Pulmonary artery endothelial cell (primary cell): ENCODE results near the gene ADGRL3. TPM values are rescaled to one million over a fixed set of nuclear protein-coding genes. Genes with fewer than 3 reads are reported as not detected.
"Not testable (repeated sequence)": the region's sequence is repeated elsewhere in the genome, so short reads cannot be mapped to it uniquely, and the experiment has no call there.

Experiments used
- DNase-seq: peaks from one replicate; pipeline ENCODE4 v3.0.0-alpha.2; 2011; ENCODE audit warnings: low read depth, low spot score
- total RNA-seq: library from RNA; depleted of rRNA; stranded (reverse); fragments of >200 nt; gene quantifications from 2 replicates; pipeline ENCODE4 v1.2.3, GENCODE V29; 2014

Gene ADGRL3
- total RNA-seq, 1 donor from 2014 or later, result not detected

DNA sequence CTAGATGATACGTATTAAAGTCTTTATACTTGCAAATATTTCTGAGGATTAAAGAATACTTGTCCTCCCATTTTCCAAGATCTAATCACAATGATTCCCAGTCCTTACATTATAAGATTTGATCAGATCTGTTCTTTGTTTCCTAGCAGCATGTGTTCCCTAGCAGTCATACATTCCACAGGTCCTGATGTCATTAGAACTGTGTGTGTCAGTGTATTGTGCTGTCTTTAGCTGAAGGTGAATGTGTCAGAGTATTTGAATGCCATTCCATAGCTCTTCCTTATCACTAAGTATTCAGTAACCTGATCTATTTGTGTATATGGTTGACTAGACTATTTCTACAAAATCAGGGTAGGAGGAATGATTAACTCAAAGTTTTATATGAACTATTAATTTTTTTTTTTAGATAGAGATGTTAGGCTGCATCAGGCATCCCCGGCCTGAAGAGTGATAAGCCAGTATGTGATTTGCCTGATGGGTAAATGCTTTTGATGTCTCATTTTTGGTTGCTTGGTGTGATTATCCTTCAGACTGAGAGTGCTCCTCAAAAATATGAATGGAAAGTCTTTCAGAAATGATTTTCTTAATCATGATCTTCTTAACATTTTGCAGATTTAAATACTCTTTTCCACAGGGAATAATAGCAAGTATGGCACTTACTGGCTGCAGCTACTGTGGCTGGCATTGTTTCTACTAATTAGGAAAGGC lies 4.4 kb downstream of the ADGRL3 start:
- no peak for DNase-seq

DNA sequence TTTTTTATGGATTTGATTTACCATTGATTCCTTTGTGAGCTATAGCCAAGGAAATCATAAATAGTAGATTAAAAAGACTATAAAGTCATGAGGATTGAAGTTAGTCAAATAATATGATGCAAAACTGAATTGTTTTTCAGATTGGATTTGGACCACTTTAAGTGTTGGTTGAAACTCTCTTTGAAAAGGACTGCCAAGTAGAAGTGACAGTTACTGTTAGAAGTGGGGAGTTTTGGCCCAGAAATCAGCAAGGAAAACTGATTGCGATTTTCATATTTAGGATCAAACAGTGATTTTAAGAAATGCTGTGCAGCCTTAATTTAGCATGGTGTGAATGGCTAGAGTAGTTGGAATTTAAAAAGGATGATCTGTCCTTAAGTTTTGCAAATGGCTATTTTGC lies 4.9 kb downstream of the ADGRL3 start:
- DNase-seq, result no peak

DNA sequence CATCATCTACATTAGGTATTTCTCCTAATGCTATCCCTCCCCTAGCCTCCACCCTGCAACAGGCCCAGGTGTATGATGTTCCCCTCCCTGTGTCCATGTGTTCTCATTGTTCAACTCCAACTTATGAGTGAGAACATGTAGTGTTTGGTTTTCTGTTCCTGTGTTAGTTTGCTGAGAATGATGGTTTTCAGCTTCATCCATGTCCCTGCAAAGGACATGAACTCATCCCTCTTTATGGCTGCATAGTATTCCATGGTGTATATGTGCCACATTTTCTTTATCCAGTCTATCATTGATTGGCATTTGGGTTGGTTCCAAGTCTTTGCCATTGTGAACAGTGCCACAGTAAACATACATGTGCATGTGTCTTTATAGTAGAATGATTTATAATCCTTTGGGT lies 7.0 kb downstream of the ADGRL3 start:
- not testable (repeated sequence) for DNase-seq

DNA sequence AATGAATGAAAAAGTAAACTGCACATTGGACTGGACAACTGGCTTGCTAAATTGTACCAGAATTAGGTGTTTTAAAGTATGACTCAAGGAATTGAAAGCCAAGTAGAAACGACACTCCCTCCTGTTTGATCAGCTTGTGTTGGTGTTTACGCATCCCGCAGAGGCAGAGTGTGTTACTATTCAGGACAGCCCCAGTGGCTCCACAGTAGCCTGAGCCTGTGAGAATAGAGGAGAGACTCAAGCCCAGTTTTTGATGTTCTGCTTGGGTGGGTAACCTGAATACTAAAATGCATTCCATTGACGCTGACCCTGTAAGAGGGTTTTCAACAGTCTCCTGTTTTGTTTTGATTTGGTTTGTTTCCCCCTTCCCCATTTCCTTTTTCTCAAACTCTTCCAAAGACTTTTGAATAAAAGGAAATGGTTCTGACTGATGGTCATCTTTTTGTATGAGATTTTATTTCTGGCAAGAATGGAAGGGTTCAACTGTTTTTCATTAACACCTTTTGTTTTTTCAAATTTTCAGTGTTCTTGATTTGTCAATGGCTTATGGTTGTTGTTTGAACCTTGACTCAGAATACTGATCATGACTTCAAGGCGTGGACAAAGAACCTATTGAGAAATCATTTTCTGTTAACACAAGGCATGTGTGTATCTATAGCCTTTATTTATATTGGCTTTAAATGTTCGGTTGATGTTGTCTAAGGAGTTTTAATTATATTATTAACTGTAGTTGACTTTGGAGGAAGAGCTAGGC lies 10.2 kb downstream of the ADGRL3 start:
- DNase-seq, result no peak

DNA sequence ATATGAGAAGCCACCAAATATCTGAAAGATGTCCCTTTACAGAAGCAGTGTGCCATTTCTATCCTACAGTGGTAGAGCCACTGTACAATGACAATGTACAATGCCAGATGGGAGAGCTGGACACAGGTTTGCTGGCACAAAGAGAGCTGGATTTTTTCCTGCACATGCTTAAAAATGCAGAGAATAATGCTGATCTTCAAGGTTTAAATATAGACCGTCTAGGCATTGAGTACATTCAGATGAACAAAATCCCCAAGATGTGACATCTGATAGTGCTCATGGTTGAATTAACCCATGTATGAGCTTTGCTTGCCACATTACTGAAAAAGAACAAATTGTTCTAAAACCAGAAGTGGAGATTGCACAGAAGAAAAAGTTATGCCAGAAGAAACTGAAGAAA lies 11.7 kb downstream of the ADGRL3 start:
- DNase-seq, result no peak

DNA sequence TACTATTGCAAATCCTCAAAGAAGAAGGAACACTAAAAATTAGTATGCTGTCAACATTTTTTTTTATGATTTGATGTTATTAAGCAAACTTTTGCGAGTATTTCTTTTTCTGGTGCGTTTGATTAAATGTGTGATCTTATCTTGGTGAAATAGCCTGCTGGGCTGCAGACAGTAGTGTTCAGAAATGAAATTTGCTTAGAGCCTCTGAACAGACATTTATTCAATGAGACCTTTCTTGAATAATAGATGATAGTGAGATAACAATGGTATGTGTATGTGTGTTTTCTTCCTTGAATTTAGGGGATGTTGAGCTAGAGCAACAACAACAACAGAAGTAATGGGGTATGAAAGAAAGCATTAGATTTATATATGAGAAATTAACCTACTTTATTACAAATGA lies 12.7 kb downstream of the ADGRL3 start:
- no peak for DNase-seq

DNA sequence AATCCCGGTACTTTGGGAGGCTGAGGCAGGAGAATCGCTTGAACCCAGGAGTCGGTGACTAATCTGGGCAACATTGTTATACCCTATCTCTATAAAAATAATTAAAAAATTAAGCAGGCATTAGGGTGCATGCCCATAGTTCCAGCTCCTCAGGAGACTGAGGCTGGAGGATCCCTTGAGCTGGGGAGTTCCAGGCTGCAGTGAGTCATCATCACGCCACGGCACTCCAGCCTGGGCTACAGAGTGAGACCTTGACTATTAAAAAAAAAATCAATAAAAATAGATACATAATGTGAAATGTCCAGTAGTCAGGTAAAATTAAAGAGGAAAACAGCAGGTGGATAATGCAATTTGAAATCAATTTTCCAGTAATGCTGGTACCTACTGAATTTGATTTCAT lies 14.6 kb downstream of the ADGRL3 start:
- DNase-seq, result no peak

DNA sequence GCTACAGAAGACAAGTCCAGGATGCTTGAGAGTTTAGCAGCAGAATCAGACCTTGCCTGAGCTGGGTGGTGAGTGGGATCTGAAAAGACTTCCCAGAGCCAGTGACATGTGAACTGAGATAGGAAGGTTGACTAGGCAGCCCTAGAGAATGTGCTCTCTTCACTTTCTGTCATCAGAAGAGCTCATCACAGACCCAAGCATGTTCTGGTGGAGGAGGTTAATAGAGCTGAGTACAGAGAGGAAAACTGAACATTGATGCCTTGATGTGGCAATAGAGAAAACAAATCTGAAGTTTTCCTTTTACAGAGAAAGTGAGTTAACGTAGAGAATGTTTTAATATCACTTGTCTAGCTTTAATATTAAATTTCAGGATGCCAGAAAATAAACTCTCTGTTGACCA lies 17.1 kb downstream of the ADGRL3 start:
- DNase-seq, result no peak

DNA sequence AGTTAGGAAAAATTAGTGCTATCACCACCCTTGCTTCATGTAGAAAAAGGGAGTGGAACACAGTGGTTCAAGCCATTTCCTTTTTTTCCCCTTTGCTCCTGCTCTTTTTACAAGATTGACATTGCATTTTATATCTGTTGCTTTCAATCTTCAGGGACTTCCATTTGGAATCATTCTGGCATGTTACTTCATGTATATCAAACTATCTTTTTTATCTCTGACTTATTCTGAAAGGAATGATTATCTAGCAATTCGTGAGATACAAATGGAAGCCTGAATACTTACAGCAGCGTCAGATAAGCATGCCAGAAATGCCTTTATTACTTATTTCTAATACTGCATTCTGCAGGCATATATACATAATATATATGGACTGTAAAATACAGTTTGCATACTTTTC lies 20.4 kb downstream of the ADGRL3 start:
- DNase-seq, result no peak

DNA sequence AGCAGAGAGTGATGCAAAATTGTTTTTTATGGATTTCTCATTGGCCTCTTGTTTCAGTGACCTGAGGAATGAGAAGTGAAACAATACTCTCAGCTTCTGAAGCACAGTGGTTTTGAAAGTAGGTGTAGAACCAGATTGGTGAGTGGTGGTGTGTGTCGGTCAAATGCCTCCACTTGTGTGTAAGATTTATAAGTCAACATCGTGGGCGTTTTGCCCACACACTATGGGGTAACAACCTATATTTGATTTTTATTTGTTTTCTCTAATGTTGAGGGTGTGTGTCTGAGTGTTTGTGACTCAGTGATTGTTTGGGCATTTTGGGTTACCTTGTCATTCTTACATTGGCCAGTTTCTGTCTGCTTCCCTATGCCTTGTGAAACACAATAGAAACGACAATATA lies 23.3 kb downstream of the ADGRL3 start:
- no peak for DNase-seq

DNA sequence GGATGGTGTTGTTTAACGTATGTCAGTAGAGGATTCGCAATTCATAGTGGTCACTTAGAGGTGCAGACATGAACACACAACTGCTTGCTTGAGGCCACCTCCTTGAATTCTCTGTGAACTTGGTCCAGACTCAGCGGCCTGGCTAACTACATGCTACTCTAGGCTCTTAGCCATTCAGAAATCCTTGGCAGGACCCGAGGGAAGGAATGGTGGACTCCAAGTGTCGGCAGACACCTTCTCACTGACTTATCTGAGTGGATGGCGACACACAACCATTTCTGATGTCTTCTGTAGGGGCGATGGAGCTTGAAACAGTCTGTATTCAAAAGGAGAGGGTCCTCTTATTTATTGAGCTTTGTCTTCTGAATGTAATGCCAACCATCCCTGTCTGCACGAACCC lies 24.4 kb downstream of the ADGRL3 start:
- DNase-seq, result no peak

DNA sequence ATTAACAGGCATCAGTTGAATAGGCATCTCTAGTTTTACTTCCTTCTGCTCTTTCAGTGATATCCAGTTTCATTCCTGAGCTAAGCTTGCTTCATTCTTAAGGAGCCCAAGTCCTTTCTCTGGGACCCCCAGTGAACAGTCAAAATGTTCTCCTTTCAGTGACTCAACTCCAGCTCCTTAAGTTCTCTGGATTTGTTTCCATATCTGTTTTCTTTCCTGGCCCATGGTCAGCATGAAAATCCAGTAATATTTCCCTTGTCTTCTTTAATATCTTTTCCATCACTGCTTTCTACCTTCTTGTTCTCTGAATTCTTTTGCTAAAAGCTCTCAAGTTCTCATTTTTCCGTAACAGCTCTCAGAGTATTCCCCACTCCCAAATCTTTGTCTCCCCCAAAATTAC lies 25.5 kb downstream of the ADGRL3 start:
- no peak for DNase-seq

DNA sequence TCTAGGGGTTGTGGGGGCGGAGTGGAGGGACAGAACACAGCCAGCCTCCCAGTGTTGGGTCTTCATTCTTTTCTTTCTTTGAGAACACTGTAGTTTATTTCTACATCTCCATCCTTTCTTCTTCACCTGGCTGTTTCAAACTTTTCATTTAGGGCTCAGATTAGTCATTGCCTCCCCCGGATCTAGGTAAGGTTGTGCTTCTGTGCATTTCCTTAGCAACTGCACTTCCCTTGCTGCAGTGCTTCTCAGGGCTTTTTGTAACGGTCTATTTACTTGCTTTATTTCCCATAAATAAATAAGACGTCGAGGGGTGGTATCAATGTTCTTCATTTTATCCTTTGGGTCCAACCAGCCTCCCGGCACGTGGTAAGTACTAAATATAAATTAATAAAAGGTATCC lies 31.3 kb downstream of the ADGRL3 start:
- DNase-seq, result no peak

DNA sequence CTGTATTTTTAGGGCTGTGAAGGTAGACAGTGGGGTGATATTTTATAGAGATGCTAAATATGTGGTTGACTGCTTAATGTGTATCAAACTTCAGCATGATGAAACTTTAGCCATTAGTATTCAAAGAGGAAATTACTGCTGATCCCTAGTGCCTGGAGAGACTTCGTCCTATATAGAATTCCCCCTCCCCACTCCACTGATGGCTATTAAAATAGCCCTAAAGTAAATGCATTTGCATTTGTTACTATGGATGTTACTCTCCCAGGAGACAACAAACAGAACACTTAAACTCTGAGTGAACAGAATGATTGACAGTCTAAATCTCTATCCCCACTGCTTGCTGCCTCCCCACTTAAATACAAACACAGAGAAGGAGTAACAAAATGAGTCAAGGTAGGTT lies 39.1 kb downstream of the ADGRL3 start:
- no peak for DNase-seq

DNA sequence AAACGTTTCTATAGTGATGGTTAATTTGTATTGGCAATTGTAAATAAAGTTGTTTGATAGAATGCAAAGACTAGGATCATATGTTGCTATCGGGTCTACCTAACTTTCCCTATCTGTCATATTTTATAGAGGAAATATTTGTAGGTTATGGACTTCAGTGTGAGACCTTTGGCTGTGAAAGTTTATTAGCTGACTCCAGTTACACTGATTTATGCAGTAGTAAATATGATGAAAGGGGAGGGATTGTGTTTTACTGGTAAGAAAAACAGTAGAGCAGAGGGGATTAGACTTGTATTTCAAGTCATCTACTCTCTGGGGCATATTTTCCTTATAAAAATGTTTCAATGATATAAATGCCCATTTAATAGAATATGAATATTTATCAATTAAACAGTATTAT lies 43.8 kb downstream of the ADGRL3 start:
- no peak for DNase-seq

DNA sequence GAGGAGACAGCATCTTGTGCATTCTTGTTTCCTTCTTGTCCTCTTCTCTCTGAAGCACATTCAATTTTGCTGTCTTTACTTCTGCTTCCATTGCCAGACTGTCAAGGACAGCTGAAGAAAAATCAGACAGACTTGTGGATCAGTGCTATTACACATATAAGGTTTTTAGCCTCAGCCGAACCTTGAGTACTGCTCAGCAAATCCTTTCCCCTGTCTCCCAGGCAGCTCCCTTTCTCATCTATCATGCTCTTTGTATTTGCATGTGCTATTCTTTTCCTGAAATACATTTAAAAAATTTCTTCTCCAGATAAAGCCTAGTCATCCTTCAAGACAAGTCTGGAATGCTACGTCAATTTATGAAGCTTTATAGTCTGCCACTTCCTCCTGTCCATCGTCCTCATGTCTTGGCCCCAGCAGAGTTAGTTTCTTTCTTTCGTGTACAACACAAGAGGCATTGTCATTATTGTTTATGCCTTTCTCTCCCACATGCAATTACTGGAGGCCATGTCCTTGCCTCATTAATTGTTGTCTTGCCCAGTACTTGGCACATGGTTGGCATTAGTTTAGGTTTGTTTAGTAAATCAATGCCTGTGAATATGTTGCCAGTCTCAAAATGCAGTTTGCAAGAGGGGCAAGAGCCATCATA lies 45.1 kb downstream of the ADGRL3 start:
- DNase-seq, result no peak

DNA sequence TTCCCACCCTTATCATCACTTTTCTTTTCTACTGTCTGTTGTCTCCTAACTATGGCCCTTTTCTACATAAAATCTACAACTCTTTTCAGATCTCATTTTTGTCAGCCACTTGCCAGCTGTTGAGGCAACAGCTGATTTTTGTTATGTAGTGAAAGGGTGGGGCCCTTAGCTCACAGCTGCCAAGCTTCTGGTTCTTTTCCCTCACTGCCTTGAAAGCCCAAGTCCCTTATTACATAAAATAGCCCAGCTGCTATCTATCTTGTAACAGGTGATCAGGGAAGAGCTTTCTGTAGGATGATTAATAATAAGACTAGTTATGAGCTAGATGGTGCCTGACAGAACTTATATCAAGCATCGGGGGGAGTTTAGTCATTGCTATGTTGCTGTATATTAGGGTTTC lies 45.9 kb downstream of the ADGRL3 start:
- no peak for DNase-seq

DNA sequence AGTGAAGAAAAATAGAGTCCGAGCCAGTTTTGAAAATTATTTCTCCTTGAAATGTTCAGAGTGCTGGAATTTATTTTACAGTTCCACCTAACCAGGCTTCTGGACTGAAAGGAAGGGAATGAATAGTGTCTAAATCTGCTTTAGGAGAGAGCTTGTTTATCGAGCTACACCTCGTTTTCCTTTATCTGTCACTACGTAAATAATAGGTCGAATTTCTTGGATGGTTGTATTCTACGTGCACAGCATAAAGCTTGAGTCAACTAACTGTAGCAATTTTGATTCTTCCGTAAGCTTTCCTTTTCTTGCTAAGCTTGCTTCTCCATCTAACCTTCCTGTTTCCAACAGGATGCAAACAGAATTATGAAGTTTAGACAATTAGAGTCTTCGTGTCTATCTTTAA lies 48.6 kb downstream of the ADGRL3 start:
- DNase-seq, result no peak

DNA sequence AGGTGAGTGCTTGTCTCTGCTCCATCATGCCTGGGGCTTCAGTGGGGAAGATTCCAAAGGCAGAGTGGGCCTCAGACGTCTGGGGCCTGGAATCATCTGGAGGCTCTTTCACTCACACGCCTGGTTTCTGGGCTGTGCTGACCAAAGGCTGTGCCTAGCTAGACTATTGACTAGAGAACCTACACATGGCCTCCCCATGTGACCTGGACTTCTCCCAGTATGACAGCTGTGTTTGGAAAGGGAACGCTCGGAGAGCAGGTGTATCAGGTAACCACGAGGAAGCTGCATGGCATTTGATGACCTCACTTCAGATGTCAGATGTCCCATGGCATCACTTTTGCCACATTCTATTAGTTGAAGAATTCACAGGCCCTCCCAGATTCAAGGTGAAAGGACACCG lies 51.0 kb downstream of the ADGRL3 start:
- DNase-seq, result no peak

DNA sequence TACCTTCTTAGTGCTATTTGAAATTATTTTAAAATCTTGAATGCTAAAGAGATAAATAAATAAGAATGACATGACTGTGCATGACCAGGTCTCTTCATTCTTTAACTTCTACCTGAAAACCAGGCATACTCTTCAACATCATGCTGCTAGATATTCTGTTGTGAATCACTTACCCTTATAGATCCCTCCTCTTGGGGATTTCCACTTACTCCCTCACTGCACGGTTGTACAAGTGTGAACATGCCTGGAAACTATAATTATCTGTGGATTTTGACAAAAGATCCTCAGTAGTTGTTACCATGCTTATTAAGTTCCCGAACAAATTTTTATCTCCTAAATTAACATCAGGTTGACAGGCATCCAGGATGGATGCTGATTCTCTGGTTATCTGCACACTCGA lies 54.3 kb downstream of the ADGRL3 start:
- no peak for DNase-seq

DNA sequence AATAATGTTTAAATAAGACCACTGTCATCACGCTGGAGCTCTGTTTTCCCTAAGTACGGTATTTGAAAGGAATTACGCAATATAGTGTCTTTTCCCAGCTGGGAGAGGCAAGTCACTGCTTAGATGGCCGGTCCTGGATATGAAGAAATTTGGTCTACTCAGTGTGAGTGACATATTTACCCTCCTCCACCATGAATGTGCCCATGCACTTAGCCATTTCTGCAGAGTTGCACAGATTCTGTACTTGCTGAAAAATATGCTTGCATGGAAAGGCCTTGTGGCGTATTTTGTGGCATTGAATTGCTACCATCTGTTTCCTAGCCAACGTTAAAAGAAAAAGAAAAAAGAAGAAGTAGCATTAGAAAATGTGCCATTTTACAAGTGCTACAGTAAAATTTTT lies 73.1 kb downstream of the ADGRL3 start:
- DNase-seq, result no peak

DNA sequence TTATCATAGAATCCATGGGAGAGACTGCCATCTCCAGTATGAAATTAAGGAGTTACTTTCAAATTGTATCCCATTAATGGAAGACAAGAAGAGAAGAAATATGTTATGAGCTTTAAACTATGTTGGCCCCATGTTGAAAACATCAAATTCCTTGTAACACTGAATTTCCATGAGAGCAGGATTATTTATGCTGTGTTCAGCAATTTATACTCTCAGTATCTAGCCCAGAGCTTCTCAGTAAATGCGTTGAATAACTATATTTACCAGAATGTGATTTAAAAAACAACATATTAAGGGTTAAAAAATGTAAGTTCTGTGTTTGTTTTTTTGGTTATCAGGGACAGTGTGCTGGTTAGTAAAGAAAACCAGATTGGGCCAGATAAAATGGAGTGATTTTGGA lies 74.2 kb downstream of the ADGRL3 start:
- no peak for DNase-seq

DNA sequence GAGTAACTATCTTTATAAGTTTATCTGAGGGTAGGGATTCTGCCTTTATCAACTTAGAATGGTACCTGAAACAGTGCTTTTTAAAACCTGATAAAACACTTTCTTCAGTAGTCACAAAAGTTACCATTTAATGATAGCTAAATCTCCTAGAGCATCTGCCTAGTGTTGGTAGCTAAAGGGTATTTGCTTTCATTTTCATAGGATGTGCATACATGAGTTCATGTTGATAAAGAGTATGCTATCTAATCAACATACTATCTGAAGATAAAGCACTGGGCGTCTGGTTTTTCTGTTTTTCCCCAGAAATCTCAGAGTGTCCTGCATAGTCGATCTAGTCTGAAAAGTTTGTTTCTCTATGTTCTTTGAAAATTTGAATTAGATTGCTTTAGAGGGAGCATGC lies 75.1 kb downstream of the ADGRL3 start:
- DNase-seq, result no peak
